ENCODE results near the gene NRP2.
A peak's percentile ranks its signal among the peaks of the same experiment; 100 is the strongest.

The NRP2 gene

GRCh38 chr2:205720451-205720902, 38.2 kb downstream of the NRP2 start:
- peak overlapping the region; percentile 63 for H3K27ac Mint-ChIP-seq
- peaks cover 8% of the 10 kb centered on the region for H3K27me3 Mint-ChIP-seq
- H3K36me3 Mint-ChIP-seq (ENCODE audit: low read depth) = no peaks in the 10 kb centered on the region
- H3K4me3 Mint-ChIP-seq = no peak overlapping the region
- H3K9me3 Mint-ChIP-seq = no peaks in the 10 kb centered on the region
- peaks cover 25% of the 10 kb centered on the region for H3K4me1 Mint-ChIP-seq (ENCODE audit: low read depth)

- H3K27ac Mint-ChIP-seq = peak overlapping the region; percentile 45
- peaks cover 3% of the 10 kb centered on the region for H3K27me3 Mint-ChIP-seq
- no peak overlapping the region for H3K4me3 Mint-ChIP-seq
- peaks cover 21% of the 10 kb centered on the region for H3K4me1 Mint-ChIP-seq (ENCODE audit: low read depth)
- no peaks in the 10 kb centered on the region for H3K9me3 Mint-ChIP-seq
- H3K36me3 Mint-ChIP-seq (ENCODE audit: low read depth) = no peaks in the 10 kb centered on the region
Measured at GRCh38 chr2:205721057-205721449, 38.8 kb downstream of the NRP2 start.

- H3K27me3 Mint-ChIP-seq = peaks cover 3% of the 10 kb centered on the region
- H3K4me1 Mint-ChIP-seq (ENCODE audit: low read depth) = peaks cover 21% of the 10 kb centered on the region
- H3K9me3 Mint-ChIP-seq = no peaks in the 10 kb centered on the region
- H3K27ac Mint-ChIP-seq = no peak overlapping the region
- H3K36me3 Mint-ChIP-seq (ENCODE audit: low read depth) = no peaks in the 10 kb centered on the region
- H3K4me3 Mint-ChIP-seq = no peak overlapping the region
Measured at GRCh38 chr2:205722283-205722918, 40.1 kb downstream of the NRP2 start.

GRCh38 chr2:205723179-205723578, 40.9 kb downstream of the NRP2 start:
- no peaks in the 10 kb centered on the region for H3K27me3 Mint-ChIP-seq
- no peak overlapping the region for H3K4me3 Mint-ChIP-seq
- H3K36me3 Mint-ChIP-seq (ENCODE audit: low read depth) = no peaks in the 10 kb centered on the region
- no peak overlapping the region for H3K27ac Mint-ChIP-seq
- H3K4me1 Mint-ChIP-seq (ENCODE audit: low read depth) = peaks cover 18% of the 10 kb centered on the region
- H3K9me3 Mint-ChIP-seq = no peaks in the 10 kb centered on the region

GRCh38 chr2:205725059-205725458, 42.8 kb downstream of the NRP2 start:
- H3K27me3 Mint-ChIP-seq = no peaks in the 10 kb centered on the region
- H3K4me1 Mint-ChIP-seq (ENCODE audit: low read depth) = peaks cover 5% of the 10 kb centered on the region
- H3K4me3 Mint-ChIP-seq = no peak overlapping the region
- no peaks in the 10 kb centered on the region for H3K9me3 Mint-ChIP-seq
- no peak overlapping the region for H3K27ac Mint-ChIP-seq
- no peaks in the 10 kb centered on the region for H3K36me3 Mint-ChIP-seq (ENCODE audit: low read depth)

GRCh38 chr2:205726506-205726905, 44.2 kb downstream of the NRP2 start:
- Mint-ChIP-seq H3K9me3 (no peaks in the 10 kb centered on the region), H3K4me1 (ENCODE audit: low read depth) (no peaks in the 10 kb centered on the region), H3K27me3 (no peaks in the 10 kb centered on the region), H3K4me3 (no peak overlapping the region), H3K36me3 (ENCODE audit: low read depth) (no peaks in the 10 kb centered on the region), H3K27ac (no peak overlapping the region)

GRCh38 chr2:205727174-205727573, 44.9 kb downstream of the NRP2 start:
- Mint-ChIP-seq H3K27me3 (no peaks in the 10 kb centered on the region), H3K27ac (no peak overlapping the region), H3K9me3 (no peaks in the 10 kb centered on the region), H3K4me3 (no peak overlapping the region), H3K4me1 (ENCODE audit: low read depth) (no peaks in the 10 kb centered on the region), H3K36me3 (ENCODE audit: low read depth) (no peaks in the 10 kb centered on the region)

- no peak overlapping the region for H3K4me3 Mint-ChIP-seq
- no peak overlapping the region for H3K27ac Mint-ChIP-seq
- no peaks in the 10 kb centered on the region for H3K9me3 Mint-ChIP-seq
- H3K27me3 Mint-ChIP-seq = no peaks in the 10 kb centered on the region
- no peaks in the 10 kb centered on the region for H3K4me1 Mint-ChIP-seq (ENCODE audit: low read depth)
- H3K36me3 Mint-ChIP-seq (ENCODE audit: low read depth) = no peaks in the 10 kb centered on the region
Measured at GRCh38 chr2:205728366-205728765, 46.1 kb downstream of the NRP2 start.

- Mint-ChIP-seq H3K4me1 (ENCODE audit: low read depth) (no peaks in the 10 kb centered on the region), H3K27ac (peak overlapping the region; percentile 29), H3K9me3 (no peaks in the 10 kb centered on the region), H3K36me3 (ENCODE audit: low read depth) (no peaks in the 10 kb centered on the region), H3K4me3 (no peak overlapping the region), H3K27me3 (no peaks in the 10 kb centered on the region)
Measured at GRCh38 chr2:205730191-205730590, 47.9 kb downstream of the NRP2 start.

- Mint-ChIP-seq H3K4me1 (ENCODE audit: low read depth) (no peaks in the 10 kb centered on the region), H3K4me3 (no peak overlapping the region), H3K27ac (no peak overlapping the region), H3K9me3 (no peaks in the 10 kb centered on the region), H3K36me3 (ENCODE audit: low read depth) (no peaks in the 10 kb centered on the region), H3K27me3 (no peaks in the 10 kb centered on the region)
Measured at GRCh38 chr2:205730701-205731582, 48.6 kb downstream of the NRP2 start.

GRCh38 chr2:205731583-205731981, 49.3 kb downstream of the NRP2 start:
- Mint-ChIP-seq H3K4me1 (ENCODE audit: low read depth) (no peaks in the 10 kb centered on the region), H3K27ac (no peak overlapping the region), H3K36me3 (ENCODE audit: low read depth) (no peaks in the 10 kb centered on the region), H3K9me3 (no peaks in the 10 kb centered on the region), H3K27me3 (no peaks in the 10 kb centered on the region), H3K4me3 (no peak overlapping the region)

- Mint-ChIP-seq H3K9me3 (no peaks in the 10 kb centered on the region), H3K27ac (no peak overlapping the region)
Measured at GRCh38 chr2:205732314-205732713, 50.0 kb downstream of the NRP2 start.

GRCh38 chr2:205733082-205733481, 50.8 kb downstream of the NRP2 start:
- Mint-ChIP-seq H3K27ac (no peak overlapping the region), H3K4me3 (no peak overlapping the region), H3K36me3 (ENCODE audit: low read depth) (no peaks in the 10 kb centered on the region), H3K4me1 (ENCODE audit: low read depth) (no peaks in the 10 kb centered on the region), H3K9me3 (no peaks in the 10 kb centered on the region), H3K27me3 (no peaks in the 10 kb centered on the region)

More at GRCh38 chr2:205732314-205732713, 50.0 kb downstream of the NRP2 start:
- no peaks in the 10 kb centered on the region for H3K4me1 Mint-ChIP-seq (ENCODE audit: low read depth)
- H3K4me3 Mint-ChIP-seq = no peak overlapping the region
- H3K27me3 Mint-ChIP-seq = no peaks in the 10 kb centered on the region
- H3K36me3 Mint-ChIP-seq (ENCODE audit: low read depth) = no peaks in the 10 kb centered on the region

- Mint-ChIP-seq H3K27me3 (no peaks in the 10 kb centered on the region), H3K36me3 (ENCODE audit: low read depth) (no peaks in the 10 kb centered on the region), H3K4me1 (ENCODE audit: low read depth) (no peaks in the 10 kb centered on the region), H3K4me3 (no peak overlapping the region), H3K27ac (no peak overlapping the region), H3K9me3 (no peaks in the 10 kb centered on the region)
Measured at GRCh38 chr2:205733648-205734047, 51.3 kb downstream of the NRP2 start.

- Mint-ChIP-seq H3K27ac (no peak overlapping the region), H3K4me3 (no peak overlapping the region), H3K9me3 (no peaks in the 10 kb centered on the region), H3K36me3 (ENCODE audit: low read depth) (no peaks in the 10 kb centered on the region), H3K27me3 (peaks cover under 1% of the 10 kb centered on the region), H3K4me1 (ENCODE audit: low read depth) (no peaks in the 10 kb centered on the region)
Measured at GRCh38 chr2:205734436-205735037, 52.2 kb downstream of the NRP2 start.

Measured in stimulated activated naive CD8-positive, alpha-beta T cell treated with anti-CD3 and anti-CD28 coated beads, Interleukin-15, Interleukin-2, amounts not matched to agents 100 ng/mL and 50 ng/mL, for 24 hours (primary cell).